ENCODE results near the gene TAF1. TPM values are rescaled to one million over a fixed set of nuclear protein-coding genes. Genes with fewer than 3 reads are reported as not detected.
"Not testable (repeated sequence)": the region's sequence is repeated elsewhere in the genome, so short reads cannot be mapped to it uniquely, and the experiment has no call there.

TAF1 gene
- 13.0 and 17.1 TPM in 2 replicates for total RNA-seq (2014; rRNA removed)
- 8.0 TPM for polyA plus RNA-seq (2012)

- DNase-seq (ENCODE audit: low read depth) = peak; percentile 97
Observed at GRCh38 chrX:71365875-71366673, at the start of gene TAF1. TAF1 (plus strand) TSS chrX:71366357; CDS start chrX:71366375, 18 bp downstream.

DNA sequence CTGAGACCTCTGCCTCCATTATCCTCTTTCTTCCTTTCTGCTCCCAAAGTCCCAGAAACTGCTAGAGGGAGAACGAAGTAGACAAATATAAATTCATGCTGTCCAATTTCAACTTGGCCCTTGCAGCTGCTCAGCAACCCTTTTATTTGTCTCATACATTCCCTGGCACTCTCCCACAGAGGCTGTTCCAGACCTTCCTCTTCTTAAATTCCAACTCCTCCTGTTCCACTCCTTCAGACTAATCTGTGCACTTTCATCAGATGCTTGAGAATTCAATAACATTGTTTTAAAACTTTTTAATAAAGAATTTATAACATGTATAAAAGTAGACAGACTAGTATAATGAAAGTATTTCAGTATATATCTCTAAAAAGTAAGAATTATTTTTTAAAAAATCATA lies 49.2 kb upstream of the TAF1 start:
- not testable (repeated sequence) for DNase-seq (ENCODE audit: low read depth)

DNA sequence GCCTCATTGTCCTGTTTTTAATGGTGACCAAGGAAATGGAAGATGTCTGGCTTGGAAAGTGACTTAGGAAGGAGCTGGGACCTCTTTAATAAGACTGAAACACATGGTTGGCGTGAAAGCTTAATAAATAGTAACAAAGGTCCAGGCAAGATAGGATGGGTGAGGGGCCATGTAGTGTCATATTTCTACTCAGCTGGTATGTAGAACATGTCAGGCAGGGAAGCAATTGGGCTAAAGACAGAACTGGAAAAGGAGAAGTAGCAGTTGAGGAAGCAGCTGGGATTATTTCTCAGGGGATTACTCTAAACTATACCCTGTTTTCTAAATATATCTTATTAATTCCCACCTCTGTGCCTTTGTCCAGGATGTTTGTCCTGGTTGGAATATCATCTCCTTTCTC lies 46.0 kb upstream of the TAF1 start:
- no peak for DNase-seq (ENCODE audit: low read depth)

DNA sequence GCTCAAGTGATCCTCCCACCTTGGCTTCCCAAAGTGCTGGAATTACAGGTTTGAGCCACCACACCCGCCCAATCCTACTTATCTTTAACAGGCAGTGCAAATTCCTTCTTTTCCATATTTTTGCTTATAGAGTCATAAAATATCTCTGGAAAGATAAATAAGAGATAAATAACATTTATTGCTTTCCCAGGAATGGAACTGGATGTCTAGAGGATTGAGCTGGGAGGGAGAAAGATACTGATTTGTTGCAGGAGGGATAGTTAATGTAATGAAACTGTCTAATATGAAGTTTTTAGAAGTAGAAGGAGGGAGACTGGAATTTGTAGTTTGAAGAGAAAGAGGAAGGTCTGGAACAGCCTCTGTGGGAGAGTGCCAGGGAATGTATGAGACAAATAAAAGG lies 44.4 kb upstream of the TAF1 start:
- no peak for DNase-seq (ENCODE audit: low read depth)

- not testable (repeated sequence) for DNase-seq (ENCODE audit: low read depth)
Observed at GRCh38 chrX:71324452-71324851, 41.7 kb upstream of the TAF1 start.

DNA sequence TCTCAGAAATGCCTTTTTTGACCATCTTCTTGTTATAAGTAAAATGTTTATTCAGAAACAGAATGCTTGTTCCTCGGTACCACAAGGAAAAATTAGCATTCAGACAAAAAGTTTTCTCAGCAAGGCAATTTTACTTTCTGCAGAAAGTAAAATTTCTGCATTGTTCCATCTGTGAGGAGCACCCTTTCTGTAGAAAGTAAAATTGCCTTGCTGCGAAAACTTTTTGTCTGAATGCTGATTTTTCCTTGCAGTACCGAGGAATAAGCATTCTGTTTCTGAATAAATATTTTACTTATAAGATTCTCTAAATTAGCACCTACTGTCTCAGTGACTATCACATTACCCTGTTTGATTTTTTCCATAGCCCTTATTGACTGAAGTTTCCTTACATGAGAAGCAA lies 39.8 kb upstream of the TAF1 start:
- no peak for DNase-seq (ENCODE audit: low read depth)

- not testable (repeated sequence) for DNase-seq (ENCODE audit: low read depth)
Observed at GRCh38 chrX:71349151-71349665, 16.9 kb upstream of the TAF1 start.

DNA sequence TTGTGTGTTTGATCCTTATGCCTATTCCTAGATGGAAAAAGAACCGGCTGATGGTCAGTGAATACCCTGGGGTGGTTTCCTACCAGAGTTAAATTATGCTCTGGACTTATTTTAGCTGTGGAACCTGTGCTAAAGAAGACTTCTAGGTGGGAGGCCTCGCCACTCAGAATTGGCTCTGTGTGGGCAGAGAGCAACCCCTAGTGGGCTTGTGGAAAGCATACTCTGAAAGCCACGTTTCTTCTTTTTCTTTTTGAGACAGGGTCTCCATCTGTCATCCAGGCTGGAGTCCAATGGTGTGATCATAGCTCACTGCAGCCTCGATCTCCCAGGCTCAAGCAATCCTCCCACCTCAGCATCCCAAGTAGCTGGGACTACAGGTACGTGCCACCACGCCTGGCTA lies 16.3 kb upstream of the TAF1 start:
- not testable (repeated sequence) for DNase-seq (ENCODE audit: low read depth)

- DNase-seq (ENCODE audit: low read depth) = not testable (repeated sequence)
Observed at GRCh38 chrX:71352439-71352838, 13.7 kb upstream of the TAF1 start.

DNA sequence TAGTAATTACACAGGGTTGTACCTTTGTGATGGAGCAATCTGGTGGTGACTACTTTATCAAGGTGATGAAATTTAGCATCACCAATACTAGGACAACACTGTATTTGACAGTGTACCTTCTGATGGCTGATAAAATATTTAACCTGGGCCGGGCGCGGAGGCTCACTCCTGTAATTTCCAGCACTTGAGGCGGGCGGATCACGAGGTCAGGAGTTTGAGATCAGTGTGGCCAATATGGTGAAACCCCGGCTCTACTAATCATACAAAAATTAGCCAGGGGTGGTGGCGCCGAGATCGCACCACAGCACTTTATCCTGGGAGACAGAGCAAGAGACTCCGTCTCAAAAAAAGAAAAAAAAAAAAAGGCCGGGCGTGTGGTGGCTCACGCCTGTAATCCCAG lies 1.9 kb upstream of the TAF1 start:
- no peak for DNase-seq (ENCODE audit: low read depth)

DNA sequence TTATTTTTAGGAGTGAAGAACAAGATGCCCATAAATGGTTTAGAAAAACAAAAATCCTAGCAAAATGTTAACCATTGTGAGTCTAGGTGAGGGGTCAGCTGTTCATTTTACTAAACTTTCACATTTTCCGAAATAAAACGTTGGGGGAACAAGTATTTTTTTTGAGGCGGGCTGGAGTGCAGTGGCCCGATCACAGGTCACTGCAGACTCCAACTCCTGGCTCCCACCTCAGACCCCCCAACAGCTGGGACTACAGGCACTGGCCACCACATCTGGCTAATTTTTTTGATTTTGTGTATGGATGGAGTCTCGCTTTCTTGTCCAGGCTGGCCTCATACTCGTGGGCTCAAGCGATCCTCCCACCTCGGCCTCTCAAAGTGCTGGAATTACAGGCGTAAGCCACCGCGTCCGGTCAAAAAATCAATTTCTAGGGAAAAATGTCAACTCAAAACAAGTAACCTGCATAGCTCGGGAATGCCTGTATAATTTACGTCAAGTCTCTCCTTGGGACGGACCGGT lies 742 bp upstream of the TAF1 start:
- no peak for DNase-seq (ENCODE audit: low read depth)

DNA sequence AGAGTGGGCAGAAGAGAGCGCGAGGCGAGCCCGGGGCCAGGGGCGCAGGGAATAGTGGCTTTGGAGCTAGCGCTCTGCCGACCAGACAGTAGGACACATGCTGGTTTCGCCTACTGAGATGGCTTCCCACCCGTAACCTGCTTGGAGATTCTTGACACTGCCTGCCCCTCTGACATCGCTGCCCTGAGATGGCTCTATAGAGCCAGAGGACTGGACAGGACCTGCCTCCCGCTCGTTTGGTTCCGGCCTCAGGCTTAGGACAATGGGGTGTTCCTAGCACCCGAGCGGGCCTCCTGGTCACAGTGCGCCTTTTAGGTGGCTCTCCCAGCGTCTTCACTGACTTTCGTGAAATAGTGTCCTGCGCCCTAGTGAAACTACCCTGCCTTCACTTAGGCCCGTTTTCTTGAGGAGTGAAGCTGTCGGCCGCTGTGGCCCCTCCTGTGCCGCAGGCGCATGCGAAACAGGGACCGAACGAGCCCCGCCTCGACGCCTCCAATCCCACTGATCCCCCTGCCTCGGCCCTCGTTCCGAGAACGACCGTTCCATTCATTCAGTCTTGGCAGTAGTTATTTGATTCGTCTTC lies 608 bp downstream of the TAF1 start:
- DNase-seq (ENCODE audit: low read depth) = peak; percentile 7

DNA sequence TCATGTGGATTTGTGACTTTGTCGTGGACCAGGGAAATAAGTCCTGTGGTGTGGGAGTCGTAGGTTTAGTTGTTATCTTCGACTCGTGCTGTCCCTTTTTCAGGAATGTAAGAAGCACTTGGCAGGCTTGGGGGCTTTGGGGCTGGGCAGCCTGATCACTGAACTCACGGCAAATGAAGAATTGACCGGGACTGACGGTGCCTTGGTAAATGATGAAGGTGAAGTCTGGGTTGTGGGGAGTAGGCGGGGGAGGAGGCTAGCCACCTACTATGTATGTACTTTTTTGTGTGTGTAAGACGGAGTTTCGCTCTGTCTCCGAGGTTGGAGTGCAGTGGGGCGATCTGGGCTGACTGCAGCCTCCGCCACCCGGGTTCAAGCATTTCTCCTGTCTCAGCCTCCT lies 1.2 kb downstream of the TAF1 start:
- no peak for DNase-seq (ENCODE audit: low read depth)

DNA sequence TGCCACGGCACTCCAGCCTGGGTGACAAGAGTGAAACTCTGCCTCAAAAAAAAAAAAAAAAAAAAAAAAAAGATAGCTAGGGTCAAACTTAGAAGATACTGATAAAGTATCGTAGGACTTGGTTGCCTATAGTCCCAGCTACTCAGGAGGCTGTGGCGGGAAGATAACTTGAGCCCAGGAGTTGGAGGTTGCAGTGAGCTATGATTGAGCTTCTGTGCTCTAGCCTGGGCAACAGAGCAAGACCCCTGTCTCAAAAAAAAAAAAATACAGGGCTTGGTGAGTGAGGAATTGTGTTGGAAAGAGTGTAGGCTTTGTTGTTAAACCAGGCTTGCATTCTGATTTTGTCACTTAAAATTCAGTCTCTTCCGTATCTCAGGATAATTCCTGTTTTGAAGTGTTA lies 6.2 kb downstream of the TAF1 start:
- no peak for DNase-seq (ENCODE audit: low read depth)

DNA sequence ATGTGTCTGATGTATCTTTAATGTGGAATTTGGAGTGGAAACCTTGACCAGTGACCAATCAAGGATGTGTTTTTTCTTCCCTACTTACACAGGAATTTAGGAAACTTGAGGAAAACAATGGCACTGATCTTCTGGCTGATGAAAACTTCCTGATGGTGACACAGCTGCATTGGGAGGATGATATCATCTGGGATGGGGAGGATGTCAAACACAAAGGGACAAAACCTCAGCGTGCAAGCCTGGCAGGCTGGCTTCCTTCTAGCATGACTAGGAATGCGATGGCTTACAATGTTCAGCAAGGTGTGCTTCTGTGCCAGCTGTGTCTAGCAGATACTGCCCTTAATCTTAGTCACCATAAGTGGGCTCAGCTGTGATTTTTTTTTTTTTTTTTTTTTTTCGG lies 12.6 kb downstream of the TAF1 start:
- DNase-seq (ENCODE audit: low read depth) = no peak

GRCh38 chrX:71391725-71392124 lies 25.6 kb downstream of the TAF1 start:
- not testable (repeated sequence) for DNase-seq (ENCODE audit: low read depth)

DNA sequence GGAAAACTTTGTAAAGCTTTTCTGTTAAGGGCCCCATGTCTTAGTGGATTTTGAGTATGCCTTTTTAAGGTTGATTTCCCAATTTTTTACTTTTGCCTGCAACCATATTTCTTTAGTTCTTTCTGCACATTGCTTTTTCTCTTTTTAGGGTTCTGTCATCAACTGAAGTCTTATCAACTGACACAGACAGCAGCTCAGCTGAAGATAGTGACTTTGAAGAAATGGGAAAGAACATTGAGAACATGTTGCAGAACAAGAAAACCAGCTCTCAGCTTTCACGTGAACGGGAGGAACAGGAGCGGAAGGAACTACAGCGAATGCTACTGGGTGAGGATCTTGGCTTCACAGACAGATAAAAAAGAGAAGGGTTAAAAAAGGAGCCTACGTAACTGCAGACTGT lies 27.8 kb downstream of the TAF1 start:
- no peak for DNase-seq (ENCODE audit: low read depth)

GRCh38 chrX:71396576-71396975 lies 30.4 kb downstream of the TAF1 start:
- no peak for DNase-seq (ENCODE audit: low read depth)

DNA sequence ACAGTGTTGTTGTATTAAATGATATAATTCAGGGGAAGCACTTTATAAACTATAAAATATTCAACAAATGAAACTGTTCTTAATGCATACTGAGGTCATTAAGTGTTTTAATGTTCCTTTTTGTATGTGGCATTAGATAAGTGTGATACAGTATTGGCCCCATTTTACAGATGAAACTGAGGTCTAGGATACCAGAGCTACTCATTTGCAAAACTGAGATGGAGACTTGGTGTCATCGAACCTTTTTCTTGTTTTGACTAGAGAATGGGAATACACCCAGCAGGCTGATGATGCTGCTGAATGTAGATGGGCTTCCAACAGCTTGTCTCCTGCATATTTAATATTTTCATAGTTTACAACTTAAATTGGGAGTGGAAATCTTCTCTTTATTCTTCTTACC lies 34.6 kb downstream of the TAF1 start:
- no peak for DNase-seq (ENCODE audit: low read depth)

DNA sequence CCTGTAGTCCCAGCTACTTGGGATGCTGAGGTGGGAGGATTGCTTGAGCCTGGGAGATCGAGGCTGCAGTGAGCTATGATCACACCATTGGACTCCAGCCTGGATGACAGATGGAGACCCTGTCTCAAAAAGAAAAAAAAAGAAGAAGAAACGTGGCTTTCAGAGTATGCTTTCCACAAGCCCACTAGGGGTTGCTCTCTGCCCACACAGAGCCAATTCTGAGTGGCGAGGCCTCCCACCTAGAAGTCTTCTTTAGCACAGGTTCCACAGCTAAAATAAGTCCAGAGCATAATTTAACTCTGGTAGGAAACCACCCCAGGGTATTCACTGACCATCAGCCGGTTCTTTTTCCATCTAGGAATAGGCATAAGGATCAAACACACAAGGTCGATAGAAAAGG lies 50.1 kb downstream of the TAF1 start:
- DNase-seq (ENCODE audit: low read depth) = not testable (repeated sequence)

- DNase-seq (ENCODE audit: low read depth) = no peak
Observed at GRCh38 chrX:71420686-71421085, 54.5 kb downstream of the TAF1 start.

GRCh38 chrX:71432733-71433132 lies 66.6 kb downstream of the TAF1 start:
- DNase-seq (ENCODE audit: low read depth) = no peak

DNA sequence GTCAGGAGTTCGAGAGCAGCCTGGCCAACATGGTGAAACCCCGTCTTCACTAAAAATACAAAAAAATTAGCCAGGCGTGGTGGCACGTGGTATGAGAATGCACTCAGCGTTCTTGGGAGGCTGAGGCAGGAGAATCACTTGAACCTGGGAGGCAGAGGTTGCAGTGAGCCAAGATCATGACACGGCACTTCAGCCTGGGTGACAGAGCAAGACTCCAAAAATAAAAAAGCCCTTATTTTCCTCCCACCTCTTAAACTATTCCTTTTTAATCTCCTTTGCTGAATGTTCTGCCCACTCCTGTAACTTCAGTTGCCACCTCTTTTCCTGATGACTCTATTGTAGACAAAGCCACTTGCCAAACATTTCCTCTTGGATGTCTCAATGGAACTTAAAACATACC lies 72.6 kb downstream of the TAF1 start:
- DNase-seq (ENCODE audit: low read depth) = no peak
